NCI-H226 (cell line): ENCODE results near the gene FREM2.

Experiments used
- DNase-seq: peaks from one replicate; pipeline ENCODE4 v3.0.0-alpha.2; 2015

FREM2 gene

DNA sequence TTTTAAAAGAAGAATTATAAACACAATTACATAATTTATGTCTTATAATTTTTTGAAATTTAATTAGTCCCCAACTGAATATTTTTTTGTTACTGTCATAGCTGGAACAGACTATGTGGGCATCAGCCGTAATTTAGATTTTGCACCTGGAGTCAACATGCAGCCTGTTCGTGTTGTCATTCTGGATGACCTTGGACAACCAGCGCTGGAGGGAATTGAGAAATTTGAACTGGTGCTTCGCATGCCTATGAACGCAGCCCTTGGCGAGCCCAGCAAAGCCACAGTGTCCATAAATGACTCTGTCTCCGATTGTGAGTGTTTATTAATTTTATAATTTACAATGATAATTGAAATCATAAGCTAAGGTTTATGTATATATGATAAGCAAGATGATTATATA is 161.5 kb downstream of the FREM2 start:
- no peak for DNase-seq

DNA sequence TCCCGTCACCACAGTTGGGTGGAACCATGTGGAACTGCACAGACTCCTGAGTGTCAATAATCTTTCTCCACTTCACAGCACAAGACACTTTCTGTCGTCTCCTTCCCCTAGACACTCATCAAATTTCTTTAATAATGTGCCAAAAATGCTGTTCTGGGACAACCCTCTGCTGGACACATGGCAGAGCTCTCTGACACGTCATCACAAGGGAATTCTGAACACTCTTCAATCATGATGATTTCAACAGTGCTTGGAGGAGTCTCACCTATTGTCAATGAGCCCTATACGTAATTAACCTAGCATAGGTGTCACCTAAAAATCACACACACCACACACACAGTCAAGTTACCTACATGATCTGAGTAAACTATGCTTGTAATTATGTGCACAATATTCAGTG is 162.4 kb downstream of the FREM2 start:
- DNase-seq, result peak; percentile 18

DNA sequence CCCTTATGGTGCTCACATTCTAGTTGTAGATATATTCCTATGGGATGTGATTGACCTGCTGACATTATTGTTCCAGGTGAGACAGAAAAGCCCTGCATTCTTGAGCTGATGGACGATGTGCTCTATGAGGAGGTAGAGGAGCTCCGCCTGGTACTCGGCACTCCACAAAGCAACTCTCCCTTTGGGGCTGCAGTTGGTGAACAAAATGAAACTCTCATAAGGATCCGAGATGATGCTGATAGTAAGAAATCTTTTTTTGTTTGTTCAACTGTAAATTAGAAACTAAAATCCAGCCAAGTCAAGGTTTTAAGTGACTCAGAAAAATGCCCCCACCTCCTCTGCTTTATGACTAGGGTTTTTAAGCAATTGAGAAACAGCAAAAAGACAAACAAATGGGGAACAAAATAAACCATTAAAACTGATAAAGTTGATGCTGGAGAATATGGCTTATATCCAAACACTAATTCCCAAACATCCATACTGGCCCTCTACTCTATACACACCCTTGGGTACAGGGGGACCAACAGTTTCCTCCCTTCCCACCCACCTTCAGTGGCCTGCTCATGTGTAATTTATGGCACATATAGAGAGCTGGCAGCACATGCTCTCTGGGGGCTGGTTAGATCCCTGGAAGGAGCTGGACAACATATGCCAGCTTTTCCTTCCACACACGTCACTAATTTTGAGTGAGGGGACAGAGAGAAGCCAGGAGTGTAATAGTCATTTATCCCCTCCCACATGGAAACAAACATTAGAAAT is 164.2 kb downstream of the FREM2 start:
- no peak for DNase-seq

DNA sequence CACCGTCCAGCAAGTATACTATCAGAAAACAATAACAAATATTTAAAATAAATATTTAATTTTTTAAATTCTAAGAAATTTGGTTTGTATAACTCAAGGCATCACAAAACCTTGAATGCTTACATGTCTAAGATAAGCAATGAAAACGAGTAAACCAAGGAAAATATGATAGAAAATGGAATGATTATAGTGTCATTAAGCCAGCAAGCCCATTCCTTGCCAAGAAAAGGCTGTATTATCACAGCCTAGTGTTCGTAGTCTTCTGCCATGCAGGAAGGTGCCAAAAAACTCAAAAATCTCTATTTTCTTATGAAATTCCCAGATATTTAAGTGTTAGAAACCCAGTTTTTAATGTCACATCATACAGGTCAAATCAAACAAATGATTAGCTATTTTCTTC is 167.3 kb downstream of the FREM2 start:
- DNase-seq, result no peak

DNA sequence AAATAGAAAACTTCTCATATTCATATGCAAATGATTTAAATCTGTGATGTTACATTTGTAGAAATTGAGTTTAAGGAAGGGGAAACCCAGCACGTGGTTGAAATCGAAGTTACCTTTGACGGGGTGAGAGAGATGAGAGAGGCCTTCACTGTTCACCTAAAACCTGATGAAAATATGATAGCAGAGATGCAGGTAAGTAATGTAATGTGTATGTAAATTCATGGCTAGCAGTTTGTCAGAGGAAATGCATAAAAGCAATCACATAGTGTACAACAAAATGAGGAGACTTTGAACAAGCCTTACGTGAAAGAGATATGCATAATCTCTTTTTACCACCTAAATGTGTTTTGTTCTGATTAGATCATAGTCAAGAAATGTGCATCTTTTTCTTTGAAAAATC is 169.2 kb downstream of the FREM2 start:
- DNase-seq, result no peak

DNA sequence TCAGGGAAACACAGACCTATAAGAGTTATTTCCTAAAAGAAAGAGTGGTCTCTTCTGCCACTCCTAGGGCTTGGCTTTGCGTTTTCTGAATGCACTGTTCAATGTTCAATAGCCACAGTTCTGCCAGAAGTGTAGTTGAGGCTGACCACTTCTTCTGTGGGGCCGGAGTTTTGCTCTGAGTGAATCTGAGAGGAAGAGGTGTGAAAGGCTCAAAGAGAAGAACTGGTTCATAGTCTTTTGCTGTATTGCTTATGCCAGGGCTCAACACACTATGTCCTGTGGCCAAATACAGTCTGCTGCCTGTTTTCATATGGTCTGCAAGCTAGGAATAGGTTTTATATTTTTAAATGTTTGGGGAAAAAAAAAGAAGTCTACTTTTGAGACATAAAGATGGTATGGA is 175.6 kb downstream of the FREM2 start:
- DNase-seq, result no peak

DNA sequence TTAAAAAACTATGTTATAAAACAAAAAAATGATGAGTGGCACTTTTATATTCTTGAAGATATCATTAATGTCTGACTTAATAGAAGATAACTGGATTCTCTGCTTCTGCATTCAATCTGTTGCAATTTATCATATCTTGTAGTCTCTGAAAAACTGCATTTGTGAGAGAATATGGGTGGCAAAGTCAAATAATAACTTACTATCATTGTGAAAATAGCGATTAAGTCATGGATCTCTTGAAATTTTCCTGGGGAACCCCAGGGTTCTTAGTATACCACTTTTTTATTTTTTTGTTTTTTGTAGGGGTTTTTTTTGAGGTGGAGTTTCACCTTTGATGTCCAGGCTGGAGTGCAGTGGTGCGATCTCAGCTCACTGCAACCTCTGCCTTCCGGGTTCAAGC is 176.7 kb downstream of the FREM2 start:
- no peak for DNase-seq

DNA sequence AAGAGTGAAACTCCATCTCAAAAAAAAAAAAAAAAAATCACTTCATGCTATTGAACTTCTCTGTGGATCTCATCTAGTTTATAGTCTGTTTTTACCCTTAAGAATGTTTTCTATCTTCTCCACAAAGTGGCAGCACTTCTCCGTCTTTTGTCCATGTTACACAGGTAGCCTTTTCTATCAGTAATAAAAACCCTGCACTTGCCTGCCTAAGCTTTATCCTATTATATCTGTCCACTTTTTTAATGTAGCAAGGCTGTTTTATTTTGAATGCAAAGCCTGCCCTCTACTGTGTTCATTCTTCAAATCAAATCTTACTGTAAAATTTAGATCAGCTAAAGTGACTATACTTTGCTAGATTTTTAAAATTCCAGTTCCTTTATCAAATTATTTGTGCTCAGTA is 179.8 kb downstream of the FREM2 start:
- no peak for DNase-seq

DNA sequence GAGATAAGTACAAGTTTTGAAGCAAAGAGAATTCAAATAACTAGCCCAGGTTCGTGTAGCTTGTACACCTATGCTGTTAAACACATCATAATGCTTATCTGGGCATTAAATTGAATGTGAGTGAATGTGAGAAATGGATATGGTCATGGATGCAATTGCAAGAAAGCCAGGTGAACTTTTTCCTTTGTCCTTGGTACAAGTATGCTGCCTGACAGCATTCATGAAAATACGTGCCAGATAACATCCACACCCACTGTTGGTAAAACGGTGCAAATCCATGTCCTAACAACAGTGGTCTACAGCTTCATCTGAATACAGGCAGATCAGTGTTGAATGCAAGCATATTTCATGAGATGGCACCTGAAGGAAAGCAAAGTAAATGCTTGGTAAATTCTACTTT is 181.5 kb downstream of the FREM2 start:
- no peak for DNase-seq

DNA sequence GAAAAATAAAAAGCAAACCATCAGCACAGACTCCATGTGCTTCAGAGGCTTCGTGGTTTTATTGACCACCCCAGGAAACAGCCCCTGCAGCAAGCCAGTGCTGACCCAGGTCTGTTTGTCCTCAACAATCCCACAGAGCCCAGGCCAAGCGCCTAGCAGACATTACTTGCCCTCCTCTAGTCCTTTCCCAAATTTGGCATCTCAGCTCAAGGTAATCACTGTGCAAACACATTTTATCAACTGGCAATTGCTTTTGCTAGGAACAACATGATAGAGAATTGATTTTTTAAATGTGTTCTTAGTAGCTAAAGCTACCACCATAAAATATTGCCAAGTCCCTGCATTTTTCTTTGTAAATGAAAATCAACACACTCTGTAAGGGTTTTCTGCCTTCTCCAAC is 182.0 kb downstream of the FREM2 start:
- no peak for DNase-seq

DNA sequence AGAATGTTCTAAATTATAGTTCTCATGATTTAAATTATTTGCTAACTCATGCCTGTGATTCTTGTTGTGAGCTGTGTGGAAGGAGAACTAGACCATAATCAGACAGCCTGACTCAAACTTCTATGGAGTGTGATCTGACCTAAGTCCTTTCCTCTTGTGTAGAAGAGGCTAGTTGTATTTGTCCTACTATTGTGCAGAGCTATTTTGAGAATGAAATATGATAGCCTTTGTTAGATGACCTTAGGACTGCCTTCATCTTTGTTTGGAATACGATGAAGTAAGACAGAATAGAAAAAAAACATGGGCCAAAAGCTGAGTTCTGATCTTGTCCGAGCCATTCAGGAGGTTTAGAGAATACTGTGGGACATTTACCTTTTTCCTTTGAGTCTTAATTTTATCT is 184.4 kb downstream of the FREM2 start:
- DNase-seq, result no peak

DNA sequence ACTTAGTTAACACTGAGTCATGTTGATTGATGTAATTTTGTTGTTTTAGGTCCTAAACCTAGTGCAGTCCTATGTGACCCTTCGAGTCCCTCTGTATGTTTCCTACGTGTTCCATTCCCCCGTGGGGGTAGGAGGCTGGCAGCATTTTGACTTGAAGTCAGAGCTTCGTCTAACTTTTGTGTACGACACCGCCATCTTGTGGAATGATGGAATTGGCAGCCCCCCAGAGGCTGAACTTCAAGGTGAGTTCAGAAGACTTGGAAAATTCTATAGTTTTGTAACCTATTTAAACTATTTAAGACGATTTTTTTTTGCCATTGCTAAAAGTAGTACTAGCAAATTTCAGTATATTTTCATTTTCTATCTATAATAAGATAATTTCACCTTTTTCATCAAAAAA is 185.8 kb downstream of the FREM2 start:
- DNase-seq, result no peak

DNA sequence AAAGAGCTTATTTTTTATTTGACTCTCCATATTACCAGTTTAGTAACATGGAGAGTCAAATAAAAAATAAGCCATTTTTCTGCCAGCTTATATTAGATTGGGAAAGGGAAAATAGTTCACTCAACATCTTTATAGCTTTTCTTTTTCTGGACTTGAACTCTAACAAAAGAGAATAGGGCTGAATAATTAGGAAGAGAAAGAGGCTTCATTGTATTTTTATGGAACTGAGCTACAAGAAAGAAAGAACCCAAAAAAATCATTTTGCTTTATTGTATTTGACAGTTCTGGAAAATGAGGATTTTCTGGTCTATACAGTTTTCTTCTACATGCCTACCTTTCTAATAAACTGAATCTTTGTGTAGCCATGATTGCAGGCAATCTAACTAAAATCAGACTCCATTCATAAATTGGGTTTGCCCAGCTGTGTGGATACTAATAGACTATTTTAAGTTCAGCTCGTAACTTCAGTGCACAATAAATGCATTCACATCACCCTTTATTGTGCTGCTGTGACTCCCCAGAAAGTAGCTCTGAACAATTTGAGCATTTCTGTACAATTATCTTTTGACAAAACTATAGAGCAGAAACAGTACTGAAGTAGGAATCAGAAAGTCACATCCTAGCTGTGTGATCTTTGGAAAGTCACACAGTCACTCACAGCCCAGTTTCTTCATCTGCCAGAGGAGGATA is 188.5 kb downstream of the FREM2 start:
- DNase-seq, result no peak

DNA sequence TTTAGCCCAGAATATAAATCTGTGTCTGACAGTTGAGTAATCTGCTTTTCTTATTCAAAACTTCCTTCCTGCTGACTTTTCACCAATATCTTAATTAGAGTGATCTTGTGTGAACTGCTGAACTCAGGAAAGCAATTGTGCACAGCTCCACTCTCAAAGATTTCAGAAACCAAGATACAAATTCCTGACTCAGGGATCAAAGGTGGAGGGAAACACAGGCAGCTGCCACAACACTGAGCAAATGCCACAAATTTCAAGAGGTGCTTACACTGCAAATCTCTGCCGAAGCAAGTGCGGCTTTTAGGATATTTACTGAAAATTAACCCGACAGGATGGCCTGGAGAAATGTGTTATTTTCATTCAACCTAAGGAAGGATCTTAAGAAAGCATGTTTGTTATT is 192.4 kb downstream of the FREM2 start:
- no peak for DNase-seq

DNA sequence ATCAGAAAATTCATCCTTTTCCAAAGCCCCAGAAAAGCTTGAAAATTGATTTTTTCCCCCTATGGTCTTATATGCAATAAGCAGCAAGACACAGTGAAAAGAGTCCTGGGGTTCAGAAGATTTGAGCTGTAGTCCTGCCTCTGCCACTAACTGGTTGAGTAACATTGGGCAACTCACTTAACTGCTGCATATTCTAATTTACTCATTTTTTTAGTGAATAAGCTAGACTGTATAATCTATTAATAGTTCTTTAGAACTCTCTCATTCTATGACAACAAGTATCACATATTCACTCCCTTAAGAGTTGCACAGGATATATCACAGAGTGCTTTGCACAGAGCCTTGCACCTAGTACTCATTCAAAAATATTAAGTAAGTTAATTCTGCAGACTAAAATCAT is 192.9 kb downstream of the FREM2 start:
- no peak for DNase-seq

DNA sequence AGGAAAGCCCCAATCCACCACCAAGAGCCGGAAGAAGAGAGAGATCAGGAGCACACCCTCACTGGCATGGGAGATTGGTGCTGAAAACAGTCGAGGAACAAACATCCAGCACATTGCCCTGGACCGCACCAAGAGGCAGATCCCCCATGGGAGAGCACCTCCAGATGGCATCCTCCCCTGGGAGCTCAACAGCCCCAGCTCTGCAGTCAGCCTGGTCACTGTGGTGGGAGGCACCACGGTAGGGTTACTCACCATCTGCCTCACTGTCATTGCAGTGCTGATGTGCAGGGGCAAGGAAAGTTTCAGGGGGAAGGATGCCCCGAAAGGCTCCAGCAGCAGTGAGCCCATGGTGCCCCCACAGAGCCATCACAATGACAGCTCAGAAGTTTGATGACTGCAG is 193.5 kb downstream of the FREM2 start:
- DNase-seq, result no peak

DNA sequence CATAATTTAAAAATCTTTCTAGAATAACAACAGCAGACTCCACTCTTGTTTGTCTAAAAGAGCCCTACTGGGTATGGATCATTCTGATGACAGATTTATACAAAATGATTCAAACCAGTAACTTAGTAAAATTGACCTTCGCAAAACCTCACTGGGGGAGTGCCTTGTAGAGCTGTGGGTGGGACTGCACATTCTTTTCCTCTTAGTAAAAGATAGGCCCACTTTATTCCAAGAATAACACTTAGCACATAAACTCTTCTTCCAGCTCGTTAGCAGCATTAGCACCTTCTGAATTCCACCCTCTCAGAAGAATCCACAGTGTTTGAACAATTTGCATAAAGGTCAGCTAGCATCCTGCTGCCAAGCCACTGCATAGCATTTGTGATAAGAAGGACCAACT is 196.9 kb downstream of the FREM2 start:
- DNase-seq, result peak; percentile 60

DNA sequence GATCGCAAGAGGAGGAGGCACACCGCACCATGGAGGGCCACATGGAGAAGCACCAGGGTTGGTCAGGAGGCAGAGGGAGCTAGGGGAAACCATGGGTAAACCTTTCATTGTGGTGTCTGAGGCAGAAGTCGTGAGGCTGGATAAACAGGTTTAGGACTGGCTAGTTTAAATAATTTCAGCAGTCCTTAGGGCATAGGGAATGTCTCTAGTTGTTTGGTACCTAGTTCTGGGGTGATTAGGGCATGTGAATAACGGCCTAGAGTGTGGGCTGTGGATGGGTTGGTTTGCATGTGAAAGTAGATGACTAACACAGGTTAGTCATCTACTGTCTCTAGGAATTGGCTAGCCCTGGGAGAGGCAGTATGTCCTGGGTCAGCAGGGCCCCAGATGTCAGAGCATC is 201.4 kb downstream of the FREM2 start:
- DNase-seq, result peak; percentile 75

DNA sequence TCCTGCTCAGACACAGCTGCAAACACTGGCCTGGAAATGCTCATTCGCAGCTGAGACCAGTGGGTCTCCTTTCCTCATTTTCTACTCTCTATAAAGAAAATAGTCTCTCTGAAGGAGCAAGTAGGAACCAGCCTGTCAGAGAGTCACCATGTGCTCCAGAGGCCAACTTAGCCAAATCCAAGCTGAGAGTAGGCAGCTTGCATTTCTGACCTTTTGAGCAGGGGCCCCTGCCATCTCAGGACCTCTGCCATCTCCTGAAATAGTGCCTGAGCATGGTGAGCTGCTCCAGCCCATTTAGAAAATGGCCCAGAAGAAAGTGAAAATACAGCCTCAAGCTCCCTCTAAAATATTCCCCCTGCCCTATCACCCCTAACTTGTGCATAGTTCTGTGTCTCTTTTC is 208.2 kb downstream of the FREM2 start:
- DNase-seq, result no peak

DNA sequence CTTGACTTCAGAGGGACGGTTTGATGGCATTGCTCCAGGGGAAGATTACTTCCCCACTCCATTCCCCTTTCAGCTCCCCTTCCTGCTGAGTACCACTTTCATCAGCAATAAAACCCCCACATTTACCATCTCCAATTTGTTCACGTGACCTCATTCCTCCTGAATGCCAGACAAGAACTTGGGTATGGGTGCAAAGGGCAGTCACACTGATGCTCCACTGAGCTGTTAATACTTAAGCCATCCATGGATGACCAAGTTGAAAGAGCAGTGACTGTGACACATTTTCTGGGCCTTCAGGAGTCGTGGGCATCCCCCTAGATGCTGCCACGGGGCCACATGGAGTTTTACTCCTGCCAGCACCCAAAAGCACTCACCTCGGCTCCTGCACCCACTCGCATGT is 210.6 kb downstream of the FREM2 start:
- no peak for DNase-seq

DNA sequence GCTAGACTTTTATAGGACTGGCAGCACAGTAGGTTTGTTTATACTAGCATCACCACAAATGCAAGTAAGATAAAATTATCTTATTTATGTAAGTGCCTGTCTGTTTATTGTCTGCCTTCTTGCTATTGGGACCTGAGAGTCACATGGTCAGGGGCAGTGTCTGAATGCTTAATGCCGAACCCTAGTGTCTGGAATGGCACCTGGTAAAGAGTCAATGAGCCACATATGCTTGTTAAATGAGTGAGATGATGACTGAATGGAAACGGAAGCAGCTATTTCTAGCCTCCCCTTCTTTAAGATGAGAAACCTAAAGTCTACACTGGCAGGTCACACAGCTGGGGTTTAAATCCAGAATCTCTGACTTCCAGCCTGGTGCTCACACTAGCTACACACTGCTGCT is 211.6 kb downstream of the FREM2 start:
- no peak for DNase-seq

DNA sequence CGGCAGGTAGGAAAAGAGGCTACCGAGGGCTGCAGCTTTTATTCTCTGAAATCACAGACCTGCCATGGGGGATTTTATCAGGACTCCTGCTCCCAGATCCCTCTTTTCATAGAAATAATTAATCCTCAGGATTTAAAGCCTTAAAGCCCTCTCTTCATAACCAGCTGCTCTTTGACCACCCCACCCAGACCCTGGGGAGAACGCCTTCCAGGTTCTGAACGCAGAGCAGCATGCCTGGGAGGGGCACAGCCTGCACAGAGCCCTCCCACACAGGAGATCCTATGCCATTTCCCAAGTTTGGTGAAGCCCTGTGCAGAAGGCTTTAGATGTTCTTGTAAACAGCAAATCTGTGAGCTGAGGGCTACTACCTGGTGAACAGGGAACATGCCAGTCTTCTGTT is 212.7 kb downstream of the FREM2 start:
- no peak for DNase-seq

DNA sequence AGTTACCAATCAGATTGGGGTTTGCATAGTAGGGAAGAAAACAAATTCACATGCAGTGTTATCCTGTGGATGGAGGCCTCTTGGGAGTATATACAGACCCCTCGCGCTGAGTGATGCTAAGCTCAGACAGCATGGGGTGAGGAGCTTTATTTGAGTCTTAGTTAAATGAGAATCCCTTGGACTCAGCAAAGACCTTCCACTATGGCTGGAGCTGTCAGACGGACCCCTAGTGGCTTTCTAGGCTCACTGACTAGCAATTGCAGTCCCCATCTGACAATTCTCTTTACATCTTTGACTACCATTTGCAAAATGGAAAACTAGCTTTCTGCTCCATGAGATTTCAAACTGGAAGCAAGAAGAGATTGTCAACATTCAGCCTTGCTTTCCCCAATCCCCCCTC is 213.3 kb downstream of the FREM2 start:
- no peak for DNase-seq

DNA sequence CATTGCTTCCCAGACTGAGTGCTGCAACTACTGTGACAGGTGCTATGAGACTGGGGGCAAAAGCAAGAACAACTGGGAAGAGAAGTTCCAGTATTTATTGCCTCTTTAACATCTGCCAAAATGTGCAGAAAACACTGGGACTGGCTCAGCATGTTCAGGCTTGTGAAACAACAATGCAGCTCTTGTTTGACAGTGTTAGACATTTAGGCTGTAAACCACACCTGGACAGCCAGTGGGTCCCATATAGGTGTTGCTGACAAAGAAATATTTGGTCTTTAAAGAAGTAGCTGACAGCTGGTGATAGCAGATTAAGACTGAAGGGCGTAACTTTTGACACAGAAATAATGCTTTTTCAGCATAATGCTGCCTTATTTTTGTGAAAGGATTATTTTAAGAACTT is 215.7 kb downstream of the FREM2 start:
- DNase-seq, result no peak

DNA sequence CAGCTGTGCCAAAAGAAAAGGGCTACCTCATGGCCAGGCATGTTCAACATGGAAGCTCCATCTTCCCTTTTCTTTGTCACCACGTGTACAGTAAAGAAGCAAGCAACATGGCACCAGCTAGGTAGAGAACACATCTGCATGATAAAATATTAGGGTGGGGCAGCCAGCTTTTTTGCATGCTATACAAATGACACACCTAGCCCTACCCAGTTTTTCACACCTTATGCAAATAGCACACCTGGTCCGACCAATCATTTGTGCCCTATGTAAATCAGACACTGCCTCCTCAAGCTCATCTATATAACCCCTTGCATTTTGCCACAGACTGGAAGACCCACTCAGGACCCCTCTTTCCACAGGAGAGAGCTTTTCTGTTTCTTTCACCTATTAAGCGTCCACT is 218.2 kb downstream of the FREM2 start:
- no peak for DNase-seq
